ENCODE measurements around the gene JARID2. TPM values are rescaled to one million over a fixed set of nuclear protein-coding genes. Genes with fewer than 3 reads are reported as not detected.

JARID2 gene
- total and polyA plus RNA-seq, 2 of the 8 experiments (the other 6 are each of a cell fraction or from before 2014, with no cell fraction given) = 60.1 to 239 TPM

GRCh38 chr6:15449011-15449410, 203.1 kb downstream of the JARID2 start:
- Histone ChIP-seq H3K23ac (ENCODE audit: insufficient read length) (no peak overlapping the region), H3K4me2 (ENCODE audit: insufficient read depth in 1 of 2, low read depth in 2 of 2, low read length in 2 of 2) (no peak overlapping the region), H2BK15ac (ENCODE audit: low read length) (no peak overlapping the region), H3K14ac (ENCODE audit: insufficient read length) (no peak overlapping the region), H2AK5ac (ENCODE audit: low read depth, low read length) (no peak overlapping the region), H3K36me3 (ENCODE audit: control insufficient read depth in 2 of 4, insufficient read depth in 4 of 4, low read length in 3 of 4) (peaks cover 0 to 25% (median 15%) of the 10 kb centered on the region in 4 experiments; a peak in 6 of 8 replicates), H4K20me1 (replicated peaks in 1 of 2; ENCODE audit: control insufficient read depth in 1 of 2, insufficient read depth in 2 of 2, low read length in 2 of 2) (peaks cover 53 to 63% of the 10 kb centered on the region in 2 experiments), H3K4ac (replicated peaks; ENCODE audit: insufficient read length, low read depth, low read length) (no peak overlapping the region), H2AFZ (ENCODE audit: low read length) (no peak overlapping the region), H4K91ac (replicated peaks; ENCODE audit: insufficient read length, low read length) (no peak overlapping the region), H4K8ac (ENCODE audit: extremely low read depth, insufficient read depth, low read length) (no peak overlapping the region), H3K9me3 (ENCODE audit: insufficient read depth in 2 of 2, low read depth in 1 of 2, low read length in 1 of 2) (no peaks in the 10 kb centered on the region), H3K79me1 (ENCODE audit: low read depth, low read length) (peaks cover 12% of the 10 kb centered on the region; the same call in 1 of the 2 replicates), H2BK5ac (ENCODE audit: low read depth, low read length) (no peak overlapping the region), H3K23me2 (ENCODE audit: low read depth, low read length) (no peaks in the 10 kb centered on the region), H3K9ac (replicated peaks in 1 of 4; ENCODE audit: extremely low read depth in 1 of 4, low read depth in 3 of 4, low read length in 3 of 4) (no peak overlapping the region), H4K5ac (ENCODE audit: insufficient read length, low read depth, low read length) (no peak overlapping the region), H2BK120ac (replicated peaks; ENCODE audit: low read depth, low read length) (no peak overlapping the region), H3K18ac (ENCODE audit: extremely low read depth, low read length) (no peak overlapping the region), H3K27me3 (replicated peaks in 1 of 4; ENCODE audit: control insufficient read depth in 3 of 4, extremely low read depth in 1 of 4, insufficient read depth in 3 of 4, low read length in 3 of 4) (no peaks in the 10 kb centered on the region), H3K4me3 (ENCODE audit: extremely low read depth in 1 of 4, insufficient read depth in 2 of 4, low read depth in 3 of 4, low read length in 4 of 4) (no peak overlapping the region), H3K4me1 (replicated peaks in 1 of 4; ENCODE audit: control insufficient read depth in 3 of 4, insufficient read depth in 4 of 4, low read length in 3 of 4) (peaks cover 2 to 28% (median 21%) of the 10 kb centered on the region in 4 experiments; a peak in 6 of 7 replicates), H3K79me2 (ENCODE audit: control insufficient read depth in 1 of 2, insufficient read depth in 2 of 2, low read length in 2 of 2) (peaks cover 62 to 100% of the 10 kb centered on the region in 2 experiments), H2BK20ac (ENCODE audit: low read length) (no peak overlapping the region), H3K56ac (replicated peaks; ENCODE audit: insufficient read length, low read depth, low read length) (no peak overlapping the region), H3K27ac (ENCODE audit: low read depth, low read length) (no peak overlapping the region), H2BK12ac (ENCODE audit: low read depth, low read length) (no peak overlapping the region)
- CTCF ChIA-PET (ENCODE audit: partially characterized antibody) = interaction anchor here (0.7 kb wide), 1 partner anchor 23 kb away, joined by 3 read pairs; no protein-coding TSS in a partner anchor
- DNase-seq (ENCODE audit: low read depth in 1 of 2, low spot score in 2 of 2) = no peak
- WGBS, 2 experiments (ENCODE audit: extremely low coverage in 1 of 2, insufficient coverage in 1 of 2, insufficient read length in 1 of 2, insufficient replicate concordance in 2 of 2, low coverage in 1 of 2, low lambda C conversion rate in 2 of 2, missing lambda C conversion rate in 1 of 2) = 86% methylated on average over 2 of the region's 2 CpGs; no CpG with 5 or more reads in 1 of the 2 experiments
- no peak for FAIRE-seq
- TF ChIP-seq BCL11A (IDR thresholded peaks at IDR 0.05; ENCODE audit: low read depth in 2 of 2, low read length in 2 of 2) = no peak
- TF ChIP-seq EP300 (IDR thresholded peaks at IDR 0.05; ENCODE audit: borderline replicate concordance in 1 of 2, low read depth in 2 of 2, low read length in 2 of 2) = no peak
- POLR2A ChIA-PET (ENCODE audit: partially characterized antibody) = no interaction called here
